HEK293 (cell line): ENCODE measurements around the gene OR7G2.

ENCODE experiments used
- BCL11A ChIP-seq: fragments of 450-650 bp; formaldehyde crosslinking; IDR thresholded peaks from 2 replicates; pipeline ENCODE4 v1.5.1; 2016; ENCODE audit warnings: low read depth, missing biosample characterization, missing genetic modification characterization
- ZBTB1 ChIP-seq: fragments of 450-650 bp; formaldehyde crosslinking; IDR thresholded peaks from 2 replicates; pipeline ENCODE4 v1.5.1; 2016; ENCODE audit warnings: missing biosample characterization, missing genetic modification characterization
- ZBTB7A ChIP-seq: fragments of 450-650 bp; formaldehyde crosslinking; IDR thresholded peaks from 2 replicates; pipeline ENCODE4 v1.5.1; 2016; ENCODE audit warnings: low read depth, missing biosample characterization, missing genetic modification characterization
- ZNF394 ChIP-seq: fragments of 450-650 bp; formaldehyde crosslinking; IDR thresholded peaks from 2 replicates; pipeline ENCODE4 v1.5.1; 2016; ENCODE audit warnings: missing biosample characterization, missing genetic modification characterization, mild to moderate bottlenecking, moderate library complexity, borderline replicate concordance
- ZNF549 ChIP-seq: fragments of 450-650 bp; IDR thresholded peaks from 2 replicates; pipeline ENCODE4 v1.5.1; 2018; ENCODE audit warnings: missing biosample characterization, missing genetic modification characterization, mild to moderate bottlenecking, inconsistent platforms, moderate library complexity
- ZNF610 ChIP-seq: fragments of 450-650 bp; formaldehyde crosslinking; IDR thresholded peaks from 2 replicates; pipeline ENCODE4 v1.5.1; 2016; ENCODE audit warnings: missing biosample characterization, missing genetic modification characterization, borderline replicate concordance
- ZNF785 ChIP-seq: fragments of 450-650 bp; formaldehyde crosslinking; IDR thresholded peaks from 2 replicates; pipeline ENCODE4 v1.5.1; 2016; ENCODE audit warnings: missing biosample characterization, missing genetic modification characterization
- TF ChIP-seq, protein P1 (sequence below): fragments of 450-650 bp; formaldehyde crosslinking; IDR thresholded peaks from 2 replicates; pipeline ENCODE4 v1.5.1; 2016; ENCODE audit warnings: missing biosample characterization, missing genetic modification characterization
- TF ChIP-seq, protein P2 (sequence below): IDR thresholded peaks from 2 replicates; pipeline ENCODE4 v1.6.1; 2011; ENCODE audit warnings: mild to moderate bottlenecking, low read depth, low read length, borderline replicate concordance

DNA sequence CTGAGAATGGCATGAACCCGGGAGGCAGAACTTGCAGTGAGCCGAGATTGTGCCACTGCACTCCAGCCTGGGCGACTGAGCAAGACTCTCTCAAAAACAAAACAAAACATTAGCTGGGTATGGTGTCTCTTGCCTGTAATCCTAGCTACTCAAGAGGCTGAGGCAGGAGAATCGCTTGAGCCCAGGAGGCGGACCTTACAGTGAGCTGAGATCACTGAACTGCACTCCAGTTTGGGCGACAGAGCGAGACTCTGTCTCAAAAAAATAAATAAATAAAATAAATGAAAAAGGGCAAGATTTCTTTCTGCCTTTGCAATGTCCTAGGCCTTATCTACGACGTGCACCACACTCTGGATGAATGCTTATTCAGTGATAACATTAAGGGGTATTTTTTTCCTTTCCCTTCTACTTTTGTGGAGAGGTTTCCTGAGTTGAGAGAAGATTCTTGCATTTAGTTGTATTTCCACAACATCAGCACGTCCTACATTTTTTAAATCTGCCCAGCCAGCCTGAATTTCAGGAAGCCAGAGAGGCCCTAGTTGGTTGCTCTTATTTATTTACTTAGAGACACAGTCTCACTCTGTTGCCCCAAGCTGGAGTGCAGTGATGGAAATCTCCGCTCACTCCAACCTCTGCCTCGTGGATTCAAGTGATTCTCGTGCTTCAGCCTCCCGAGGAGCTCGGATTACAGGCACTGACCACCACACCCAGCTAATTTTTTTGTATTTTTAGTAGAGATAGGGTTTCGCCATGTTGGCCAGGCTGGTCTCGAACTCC is 46.5 kb downstream of the OR7G2 start:
- TF ChIP-seq ZNF785 (tag by site-specific recombination) (no peak), ZNF549 (tag by site-specific recombination) (no peak), ZBTB1 (tag by site-specific recombination) (no peak), ZNF394 (tag by site-specific recombination) (no peak), BCL11A (tag by site-specific recombination) (no peak), ZNF610 (tag by site-specific recombination) (no peak), ZBTB7A (tag by site-specific recombination) (no peak)
- TF ChIP-seq, protein P1, sequence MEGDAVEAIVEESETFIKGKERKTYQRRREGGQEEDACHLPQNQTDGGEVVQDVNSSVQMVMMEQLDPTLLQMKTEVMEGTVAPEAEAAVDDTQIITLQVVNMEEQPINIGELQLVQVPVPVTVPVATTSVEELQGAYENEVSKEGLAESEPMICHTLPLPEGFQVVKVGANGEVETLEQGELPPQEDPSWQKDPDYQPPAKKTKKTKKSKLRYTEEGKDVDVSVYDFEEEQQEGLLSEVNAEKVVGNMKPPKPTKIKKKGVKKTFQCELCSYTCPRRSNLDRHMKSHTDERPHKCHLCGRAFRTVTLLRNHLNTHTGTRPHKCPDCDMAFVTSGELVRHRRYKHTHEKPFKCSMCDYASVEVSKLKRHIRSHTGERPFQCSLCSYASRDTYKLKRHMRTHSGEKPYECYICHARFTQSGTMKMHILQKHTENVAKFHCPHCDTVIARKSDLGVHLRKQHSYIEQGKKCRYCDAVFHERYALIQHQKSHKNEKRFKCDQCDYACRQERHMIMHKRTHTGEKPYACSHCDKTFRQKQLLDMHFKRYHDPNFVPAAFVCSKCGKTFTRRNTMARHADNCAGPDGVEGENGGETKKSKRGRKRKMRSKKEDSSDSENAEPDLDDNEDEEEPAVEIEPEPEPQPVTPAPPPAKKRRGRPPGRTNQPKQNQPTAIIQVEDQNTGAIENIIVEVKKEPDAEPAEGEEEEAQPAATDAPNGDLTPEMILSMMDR (tag by site-specific recombination) = no peak
- TF ChIP-seq, protein P2, sequence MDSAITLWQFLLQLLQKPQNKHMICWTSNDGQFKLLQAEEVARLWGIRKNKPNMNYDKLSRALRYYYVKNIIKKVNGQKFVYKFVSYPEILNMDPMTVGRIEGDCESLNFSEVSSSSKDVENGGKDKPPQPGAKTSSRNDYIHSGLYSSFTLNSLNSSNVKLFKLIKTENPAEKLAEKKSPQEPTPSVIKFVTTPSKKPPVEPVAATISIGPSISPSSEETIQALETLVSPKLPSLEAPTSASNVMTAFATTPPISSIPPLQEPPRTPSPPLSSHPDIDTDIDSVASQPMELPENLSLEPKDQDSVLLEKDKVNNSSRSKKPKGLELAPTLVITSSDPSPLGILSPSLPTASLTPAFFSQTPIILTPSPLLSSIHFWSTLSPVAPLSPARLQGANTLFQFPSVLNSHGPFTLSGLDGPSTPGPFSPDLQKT = no peak
